NCI-H187 (cell line): ENCODE data around the gene ANXA4.
A peak's percentile ranks its signal among the peaks of the same experiment; 100 is the strongest.
"Not testable (repeated sequence)": the region's sequence is repeated elsewhere in the genome, so short reads cannot be mapped to it uniquely, and the experiment has no call there.

Experiments
- DNase-seq, 2 experiments: peaks; one replicate each; lab custom pipeline; 2025; lab: John Stamatoyannopoulos, UW

Gene ANXA4

GRCh38 chr2:69721022-69721421, 20.9 kb upstream of the ANXA4 start:
- DNase-seq: no peak

DNA sequence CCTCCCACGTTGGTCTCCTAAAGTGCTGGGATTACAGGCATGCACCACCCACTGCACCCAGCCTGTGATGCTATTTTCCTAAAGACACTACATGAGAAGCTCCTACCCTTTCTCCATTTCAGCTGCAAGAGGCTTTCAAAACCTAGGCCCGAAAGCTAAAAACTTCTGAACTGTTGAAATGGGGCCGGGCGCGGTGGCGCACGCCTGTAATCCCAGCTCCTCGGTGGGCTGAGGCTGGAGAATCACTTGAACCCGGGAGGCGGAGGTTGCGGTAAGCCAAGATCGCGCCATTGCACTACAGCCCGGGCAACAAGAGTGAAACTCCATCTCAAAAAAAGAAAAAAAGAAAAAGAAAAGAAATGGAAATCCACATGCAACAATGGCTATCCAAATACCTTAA, 18.1 kb upstream of the ANXA4 start:
- no peak for DNase-seq

DNA sequence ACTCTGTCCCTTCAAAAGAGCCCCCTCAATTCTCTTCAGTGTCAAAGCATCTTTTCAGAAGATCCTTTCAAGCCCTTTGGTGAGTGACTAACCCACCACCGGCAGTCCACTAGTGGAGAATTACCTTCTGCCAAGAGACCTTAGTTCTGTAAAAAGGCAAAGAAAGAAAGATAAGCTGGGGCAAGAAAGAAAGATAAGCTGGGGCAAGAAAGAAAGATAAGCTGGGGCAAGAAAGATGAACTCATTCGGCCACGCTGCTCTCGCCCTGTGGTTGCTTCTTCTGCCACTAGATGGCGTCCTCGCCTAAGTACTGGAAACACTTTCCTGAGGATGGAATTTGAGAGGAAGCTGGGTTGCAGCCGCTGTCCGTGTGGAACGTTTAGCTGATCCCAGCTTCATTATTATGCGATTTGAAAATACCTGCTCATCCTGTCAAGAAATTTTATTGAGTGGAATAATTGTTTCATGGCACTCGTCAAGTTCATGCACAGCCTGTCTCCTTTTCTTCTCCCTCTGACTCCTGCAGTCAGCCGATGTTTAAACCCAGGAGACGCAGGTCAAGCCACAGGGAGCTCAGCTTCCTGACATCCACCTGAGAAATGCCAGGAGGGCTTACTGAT, 17.3 kb upstream of the ANXA4 start:
- peak; percentile 46 to 73 for DNase-seq

DNA sequence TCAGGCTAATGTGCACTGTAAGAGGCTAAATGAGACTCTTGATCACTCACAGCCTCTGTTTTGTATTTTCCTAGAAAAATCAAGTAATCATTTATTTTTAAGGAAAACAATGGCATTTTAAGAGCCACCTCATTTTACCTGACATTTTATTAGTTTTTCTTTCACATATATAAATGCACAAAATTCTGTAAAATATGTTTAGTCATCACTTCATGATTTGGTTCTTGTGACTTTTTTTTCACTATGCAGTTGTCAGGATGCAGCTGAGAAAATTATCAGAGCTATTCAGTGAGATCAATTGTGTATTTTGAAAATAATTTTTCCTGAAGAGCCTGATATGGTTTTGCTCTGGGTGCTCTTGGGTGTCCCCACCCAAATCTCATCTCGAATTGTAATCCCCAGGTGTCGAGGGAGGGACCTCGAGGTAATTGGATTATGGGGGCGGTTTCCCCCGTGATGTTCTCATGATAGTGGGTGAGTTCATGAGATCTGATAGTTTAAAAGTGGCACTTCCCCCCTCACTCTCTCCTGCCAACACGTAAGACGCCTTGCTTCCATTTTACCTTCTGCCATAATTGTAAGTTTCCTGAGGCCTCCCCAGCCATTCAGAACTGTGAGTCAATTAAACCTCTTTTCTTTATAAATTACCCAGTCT, 16.1 kb upstream of the ANXA4 start:
- DNase-seq: no peak

GRCh38 chr2:69729266-69729665, 12.7 kb upstream of the ANXA4 start:
- DNase-seq: no peak

DNA sequence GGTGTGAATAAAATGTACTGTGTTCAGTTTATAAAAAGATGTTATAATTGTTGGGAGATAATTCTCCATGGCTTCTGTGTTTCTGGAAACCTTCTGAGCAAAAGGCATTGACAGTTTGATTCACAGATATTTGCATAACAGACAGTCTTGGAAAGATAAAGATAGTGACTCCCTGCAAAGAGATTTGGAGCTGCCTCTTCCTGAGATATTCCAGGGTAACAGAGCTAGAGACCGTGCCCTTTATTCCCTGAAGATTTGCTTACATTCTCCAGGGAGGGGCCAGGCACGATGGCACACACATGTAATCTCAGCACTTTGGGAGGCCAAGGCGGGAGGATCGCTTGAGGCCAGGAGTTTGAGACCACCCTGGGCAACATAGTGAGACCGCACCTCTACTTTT, 12.2 kb upstream of the ANXA4 start:
- no peak for DNase-seq

DNA sequence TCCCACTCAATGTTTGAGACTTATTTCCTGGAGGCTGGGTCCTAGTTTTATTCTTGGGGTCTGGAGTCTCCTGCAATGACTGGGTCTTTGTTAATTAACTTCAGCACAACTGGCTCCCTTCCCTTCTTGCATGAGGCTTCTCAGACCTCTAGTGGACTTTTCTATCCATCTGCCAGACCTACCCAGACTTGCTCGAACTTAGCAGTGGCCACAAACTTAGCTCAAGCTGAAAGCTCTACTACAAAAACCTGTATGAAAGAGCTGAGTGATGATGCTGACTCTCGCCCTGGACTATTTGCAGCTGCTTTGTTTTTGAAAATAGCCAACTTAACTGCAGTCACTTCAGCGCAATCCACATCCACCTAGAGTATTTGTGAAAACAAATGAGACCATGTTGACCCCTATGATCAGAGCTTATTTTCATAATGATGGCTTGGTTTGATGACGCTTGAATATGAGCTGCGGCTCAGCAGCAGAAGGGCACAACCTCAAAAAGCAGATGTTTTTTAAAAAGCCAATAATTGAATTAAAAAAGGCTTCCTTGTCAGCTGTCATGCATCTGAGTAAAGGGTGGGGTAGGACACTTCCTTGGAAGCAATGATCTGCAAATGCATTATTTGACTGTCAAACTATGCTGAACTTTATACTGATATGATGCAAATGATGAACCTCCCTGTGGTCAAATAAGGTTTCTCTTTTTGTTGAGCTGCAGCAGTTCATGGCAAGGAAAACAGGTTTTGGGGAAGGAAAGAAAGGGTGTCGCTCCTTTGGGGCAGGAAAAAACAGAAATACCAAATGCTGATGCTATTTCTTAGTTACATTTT, 10.6 kb upstream of the ANXA4 start:
- DNase-seq: no peak

DNA sequence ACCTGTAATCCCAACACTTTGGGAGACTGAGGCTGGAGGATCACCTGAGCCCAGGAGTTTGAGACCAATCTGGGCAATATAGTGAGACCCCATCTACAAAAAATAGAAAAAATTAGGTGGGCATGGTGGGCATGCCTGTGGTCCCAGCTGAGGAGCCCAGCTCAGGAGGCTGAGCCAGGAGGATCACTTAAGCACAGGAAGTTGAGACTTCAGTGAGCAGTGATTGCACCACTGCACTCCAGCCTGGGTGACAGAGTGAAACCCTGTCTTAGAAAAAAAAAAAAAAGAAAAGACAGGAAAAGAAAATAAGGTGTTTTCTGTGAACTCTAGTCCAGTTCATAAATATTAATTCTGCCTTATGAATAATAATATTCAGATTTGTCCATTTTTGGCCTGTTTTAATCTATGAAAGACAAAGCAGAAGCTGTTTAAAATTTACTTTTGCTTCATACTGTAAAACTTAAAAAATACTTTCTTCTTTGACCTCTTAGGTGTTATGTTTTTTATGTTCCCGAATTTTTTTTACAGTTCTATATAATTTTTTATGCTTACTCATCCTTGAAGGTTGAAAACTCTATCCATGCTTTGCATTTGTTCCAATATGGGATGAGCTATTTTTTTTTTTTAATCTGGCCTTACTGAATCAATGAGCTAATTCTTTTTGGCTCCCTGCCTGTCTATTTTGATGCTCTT, 8.4 kb upstream of the ANXA4 start:
- no peak for DNase-seq

- no peak for DNase-seq
Observed at GRCh38 chr2:69734035-69734611, 7.8 kb upstream of the ANXA4 start.

- DNase-seq: no peak
Observed at GRCh38 chr2:69734854-69735544, 6.9 kb upstream of the ANXA4 start.

DNA sequence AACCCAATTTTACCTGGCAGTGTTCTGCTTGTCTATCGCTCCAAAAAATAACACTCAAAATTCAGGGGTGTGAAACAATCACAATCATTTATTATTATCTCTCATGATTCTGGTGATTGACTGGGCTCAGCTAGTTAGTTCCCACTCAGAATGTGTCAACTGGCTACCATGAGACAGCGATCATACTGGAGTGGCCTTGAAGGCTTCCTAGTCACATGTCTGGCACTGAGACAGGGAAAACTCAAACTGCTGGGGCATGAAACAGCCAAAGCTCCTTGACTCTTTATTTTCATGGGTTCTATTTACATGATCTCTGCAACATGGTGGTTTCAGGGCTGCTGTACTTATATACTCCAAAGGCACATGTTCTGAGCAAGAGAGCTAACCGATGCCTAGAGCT, 6.2 kb upstream of the ANXA4 start:
- DNase-seq: no peak

DNA sequence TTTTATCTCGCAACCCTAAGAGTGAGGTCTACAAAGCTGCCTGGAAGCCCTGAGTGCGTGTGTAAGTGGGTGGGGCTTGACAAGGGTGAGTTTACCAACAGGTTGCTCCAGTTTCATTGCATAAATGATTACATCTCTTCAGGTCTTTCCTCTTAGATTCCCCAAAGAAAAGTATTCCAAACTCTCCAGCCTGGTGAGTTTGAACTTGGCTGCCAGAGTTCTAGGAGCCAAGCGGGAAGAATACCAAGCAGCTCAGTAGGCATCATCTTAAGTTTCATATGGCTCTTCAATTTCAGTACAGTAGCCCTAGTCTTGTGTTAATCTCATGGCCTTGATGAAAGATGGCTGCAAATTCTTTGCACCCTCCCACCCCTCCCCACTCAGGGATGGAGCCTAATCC, 3.8 kb upstream of the ANXA4 start:
- DNase-seq: not testable (repeated sequence)

DNA sequence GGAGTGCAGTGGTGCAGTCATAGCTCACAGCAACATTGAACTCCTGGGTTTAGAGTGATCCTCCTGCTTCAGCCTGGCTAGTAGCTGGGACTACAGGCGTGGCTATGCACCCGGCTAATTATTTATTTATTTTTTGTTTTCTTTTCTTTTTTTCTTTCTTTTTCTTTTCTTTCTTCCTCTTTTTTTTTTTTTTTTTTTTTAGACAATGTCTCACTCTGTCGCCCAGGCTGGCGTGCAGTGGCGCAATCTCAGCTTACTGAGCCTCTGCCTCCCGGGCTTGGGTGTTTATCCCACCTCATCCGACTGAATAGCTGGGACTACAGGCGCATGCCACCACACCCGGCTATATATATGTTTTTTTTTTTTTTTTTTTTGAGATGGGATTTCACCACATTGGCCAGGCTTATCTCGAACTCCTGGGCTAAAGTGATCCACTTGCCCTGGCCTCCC, 1.4 kb upstream of the ANXA4 start:
- no peak for DNase-seq

- no peak for DNase-seq
Observed at GRCh38 chr2:69741229-69741574, 732 bp upstream of the ANXA4 start.

GRCh38 chr2:69742322-69742952, 503 bp downstream of the ANXA4 start:
- DNase-seq: no peak

DNA sequence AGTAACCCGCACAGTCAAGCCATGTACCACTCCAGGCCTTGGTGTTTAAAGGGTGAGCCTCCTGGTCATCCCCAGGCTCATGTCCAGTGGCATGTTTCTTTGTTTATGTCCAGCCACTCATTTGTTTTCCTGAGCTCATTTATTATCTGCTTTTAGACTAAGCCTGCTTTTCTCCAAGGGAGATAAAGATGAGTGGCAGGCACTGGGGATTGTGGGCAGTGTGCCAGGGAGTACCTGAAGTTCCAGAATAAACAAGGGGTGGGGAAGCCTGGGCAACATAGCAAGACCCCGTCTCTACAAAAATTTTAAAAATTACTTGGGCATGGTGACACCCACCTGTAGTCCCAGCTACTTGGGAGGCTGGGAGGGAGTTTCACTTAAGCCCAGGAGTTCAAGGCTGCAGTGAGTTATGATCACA, 1.9 kb downstream of the ANXA4 start:
- no peak for DNase-seq

- no peak for DNase-seq
Observed at GRCh38 chr2:69744456-69744855, 2.5 kb downstream of the ANXA4 start.

DNA sequence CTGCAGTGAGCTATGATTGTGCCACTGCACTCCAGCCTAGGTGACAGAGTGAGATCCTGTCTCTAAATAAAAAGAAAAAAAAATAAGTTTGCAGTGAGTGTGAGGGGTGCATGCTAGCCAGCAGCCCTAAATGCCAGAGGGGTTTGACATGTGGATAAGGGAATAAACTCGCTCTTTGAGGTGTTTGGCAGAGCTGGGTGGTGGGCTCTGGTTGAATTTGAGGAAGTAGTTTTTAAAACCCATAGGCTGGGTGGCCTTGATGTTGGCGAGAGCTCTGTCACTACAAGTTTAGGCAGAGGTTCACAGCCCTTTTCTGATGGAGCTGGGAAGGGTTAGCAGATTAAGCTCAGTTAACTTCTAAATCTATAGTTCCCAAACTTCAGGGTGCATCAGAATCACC, 3.1 kb downstream of the ANXA4 start:
- no peak for DNase-seq

DNA sequence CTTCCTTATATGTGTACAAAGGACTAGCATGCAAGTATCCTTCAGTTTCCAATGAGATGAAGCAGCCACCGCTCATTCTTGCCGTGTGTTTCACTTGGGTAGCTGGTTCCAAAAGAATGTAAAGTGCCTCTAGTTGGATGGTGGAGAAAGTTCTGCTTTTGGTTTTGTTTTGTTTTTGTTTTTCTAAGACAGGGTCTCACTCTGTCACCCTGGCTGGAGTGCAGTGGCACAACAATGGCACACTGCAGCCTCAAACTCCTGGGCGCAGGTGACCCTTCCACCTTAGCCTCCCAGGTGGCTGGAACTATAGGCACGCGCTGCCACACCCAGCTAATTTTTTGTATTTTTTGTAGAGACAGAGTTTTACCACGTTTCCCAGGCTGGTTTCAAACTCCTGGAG, 8.3 kb downstream of the ANXA4 start:
- no peak for DNase-seq

DNA sequence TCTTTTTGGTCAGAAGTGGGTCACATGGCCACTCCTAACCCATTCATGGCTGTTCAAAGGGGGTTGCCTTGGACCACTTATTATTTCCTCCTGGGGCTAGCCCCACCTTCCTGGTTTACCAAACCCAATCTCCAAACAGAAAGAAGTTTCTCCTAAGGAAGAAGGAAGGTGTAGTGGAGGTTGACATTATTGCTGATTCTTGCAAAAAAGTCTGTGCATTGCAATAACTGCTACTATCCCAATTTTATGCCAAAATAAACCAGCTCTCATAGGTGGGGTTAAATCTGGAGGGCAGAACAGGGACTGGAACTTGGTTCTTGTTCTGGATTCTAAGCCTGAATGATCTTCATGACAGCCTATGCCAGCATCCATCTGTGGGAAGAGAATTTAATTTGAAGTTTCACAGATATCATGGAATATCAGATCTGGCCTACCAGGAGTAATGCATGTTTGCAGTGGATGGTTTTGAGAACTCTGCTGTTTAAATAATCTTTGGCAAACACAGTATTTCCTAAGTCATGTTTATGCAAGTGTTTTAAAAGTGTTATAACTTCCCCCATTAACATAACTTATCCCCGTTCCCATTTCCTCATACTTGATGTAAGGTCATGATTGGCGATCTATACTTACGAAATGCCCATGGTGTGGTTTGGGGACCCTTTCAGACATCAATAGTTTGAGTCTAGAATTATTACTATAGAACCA, 11.9 kb downstream of the ANXA4 start:
- no peak for DNase-seq

GRCh38 chr2:69754633-69755032, 12.7 kb downstream of the ANXA4 start:
- no peak for DNase-seq
